Measurements from ENCODE around the gene ABR. TPM values are rescaled to one million over a fixed set of nuclear protein-coding genes. Genes with fewer than 3 reads are reported as not detected.

Gene ABR
- total RNA-seq, 1 donor from 2014 or later, result 76.6 TPM

DNA sequence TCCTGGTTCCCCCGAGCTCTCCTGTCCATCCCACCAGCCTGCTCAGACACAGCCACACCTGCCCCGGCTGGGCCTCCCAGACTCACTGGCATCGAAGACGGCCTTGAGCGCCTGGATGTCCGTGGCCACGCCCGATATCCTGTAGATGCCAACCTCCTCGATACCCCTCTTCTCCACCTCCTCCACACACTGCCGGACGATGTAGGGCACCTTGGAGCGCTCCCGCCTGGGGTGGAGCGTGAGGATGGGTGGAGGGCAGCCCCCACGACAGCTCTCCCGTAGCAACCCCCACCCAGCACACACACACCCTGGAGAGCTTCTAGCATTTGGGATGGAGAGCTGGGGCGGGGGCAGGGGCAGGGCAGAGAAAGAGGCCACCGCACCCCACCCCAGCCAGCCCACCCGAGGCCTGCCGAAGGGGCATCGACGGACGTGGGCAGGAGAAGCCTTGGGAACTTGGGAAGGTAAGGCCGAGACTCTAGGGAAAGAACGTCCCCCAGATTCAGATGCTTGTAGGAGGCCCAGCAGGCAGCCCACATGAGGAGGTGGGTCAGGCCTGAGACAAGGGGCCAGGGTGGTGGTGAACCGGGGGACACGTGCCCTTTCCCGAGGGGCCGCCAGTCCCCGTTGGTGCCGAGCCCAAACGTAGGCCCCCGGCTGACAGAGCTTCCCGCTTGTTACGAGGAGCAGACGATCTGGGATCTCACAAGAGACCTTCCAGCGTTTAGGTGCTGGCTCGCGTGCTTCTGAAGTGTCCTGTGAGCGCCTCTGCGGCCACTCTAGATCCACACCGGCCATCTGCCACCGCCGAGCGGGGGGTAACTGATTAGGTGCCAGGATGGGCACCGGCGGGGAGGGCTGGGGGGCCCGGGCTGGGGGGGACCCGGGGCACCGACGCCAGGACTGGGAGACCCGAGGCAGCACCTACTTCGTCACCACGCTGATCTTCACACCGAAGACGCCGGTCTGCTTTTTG lies 167.7 kb downstream of the ABR start:
- peaks cover 3% of the 10 kb centered on the region for H3K36me3 Mint-ChIP-seq (ENCODE audit: low read depth, unreplicated experiment)
- DNase-seq (ENCODE audit: low spot score), result no peak
- TF ChIP-seq, protein P1, sequence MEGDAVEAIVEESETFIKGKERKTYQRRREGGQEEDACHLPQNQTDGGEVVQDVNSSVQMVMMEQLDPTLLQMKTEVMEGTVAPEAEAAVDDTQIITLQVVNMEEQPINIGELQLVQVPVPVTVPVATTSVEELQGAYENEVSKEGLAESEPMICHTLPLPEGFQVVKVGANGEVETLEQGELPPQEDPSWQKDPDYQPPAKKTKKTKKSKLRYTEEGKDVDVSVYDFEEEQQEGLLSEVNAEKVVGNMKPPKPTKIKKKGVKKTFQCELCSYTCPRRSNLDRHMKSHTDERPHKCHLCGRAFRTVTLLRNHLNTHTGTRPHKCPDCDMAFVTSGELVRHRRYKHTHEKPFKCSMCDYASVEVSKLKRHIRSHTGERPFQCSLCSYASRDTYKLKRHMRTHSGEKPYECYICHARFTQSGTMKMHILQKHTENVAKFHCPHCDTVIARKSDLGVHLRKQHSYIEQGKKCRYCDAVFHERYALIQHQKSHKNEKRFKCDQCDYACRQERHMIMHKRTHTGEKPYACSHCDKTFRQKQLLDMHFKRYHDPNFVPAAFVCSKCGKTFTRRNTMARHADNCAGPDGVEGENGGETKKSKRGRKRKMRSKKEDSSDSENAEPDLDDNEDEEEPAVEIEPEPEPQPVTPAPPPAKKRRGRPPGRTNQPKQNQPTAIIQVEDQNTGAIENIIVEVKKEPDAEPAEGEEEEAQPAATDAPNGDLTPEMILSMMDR (IDR thresholded peaks at IDR 0.05; ENCODE audit: unreplicated experiment), result no peak

DNA sequence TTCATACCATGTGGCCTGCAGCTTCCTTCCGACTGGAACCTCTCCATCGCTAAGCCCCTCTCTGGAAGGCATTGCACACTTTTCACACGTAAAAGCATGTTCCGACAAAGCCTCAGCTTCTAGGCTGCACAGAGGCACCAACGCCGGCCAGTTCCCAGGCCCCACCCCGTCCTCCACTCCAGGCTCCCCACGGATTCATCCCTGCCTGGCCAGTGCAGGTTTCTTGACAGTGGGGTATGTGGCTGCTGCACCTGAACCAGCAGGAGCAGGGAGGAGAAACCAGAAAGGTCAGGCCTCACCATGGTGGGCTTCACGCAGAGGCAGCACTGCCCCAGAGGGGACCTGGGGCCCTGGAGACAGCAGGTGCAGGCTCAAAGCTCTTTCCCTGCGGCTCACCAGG lies 168.6 kb downstream of the ABR start:
- no peak for DNase-seq (ENCODE audit: low spot score)
- TF ChIP-seq, protein P1 (IDR thresholded peaks at IDR 0.05; ENCODE audit: unreplicated experiment), result no peak
- H3K27me3 Mint-ChIP-seq (ENCODE audit: unreplicated experiment), result peaks cover 3% of the 10 kb centered on the region
- no peak overlapping the region for H3K27ac Mint-ChIP-seq (ENCODE audit: unreplicated experiment)
- H3K4me3 Mint-ChIP-seq (ENCODE audit: unreplicated experiment), result no peak overlapping the region
- no peaks in the 10 kb centered on the region for H3K9me3 Mint-ChIP-seq (ENCODE audit: unreplicated experiment)
- H3K4me1 Mint-ChIP-seq (ENCODE audit: unreplicated experiment), result no peaks in the 10 kb centered on the region
- peaks cover 3% of the 10 kb centered on the region for H3K36me3 Mint-ChIP-seq (ENCODE audit: low read depth, unreplicated experiment)

More for the DNA sequence above, 167.7 kb downstream of the ABR start:
- Mint-ChIP-seq H3K9me3 (ENCODE audit: unreplicated experiment) (no peaks in the 10 kb centered on the region), H3K4me3 (ENCODE audit: unreplicated experiment) (no peak overlapping the region), H3K4me1 (ENCODE audit: unreplicated experiment) (no peaks in the 10 kb centered on the region), H3K27me3 (ENCODE audit: unreplicated experiment) (peaks cover 3% of the 10 kb centered on the region), H3K27ac (ENCODE audit: unreplicated experiment) (no peak overlapping the region)

DNA sequence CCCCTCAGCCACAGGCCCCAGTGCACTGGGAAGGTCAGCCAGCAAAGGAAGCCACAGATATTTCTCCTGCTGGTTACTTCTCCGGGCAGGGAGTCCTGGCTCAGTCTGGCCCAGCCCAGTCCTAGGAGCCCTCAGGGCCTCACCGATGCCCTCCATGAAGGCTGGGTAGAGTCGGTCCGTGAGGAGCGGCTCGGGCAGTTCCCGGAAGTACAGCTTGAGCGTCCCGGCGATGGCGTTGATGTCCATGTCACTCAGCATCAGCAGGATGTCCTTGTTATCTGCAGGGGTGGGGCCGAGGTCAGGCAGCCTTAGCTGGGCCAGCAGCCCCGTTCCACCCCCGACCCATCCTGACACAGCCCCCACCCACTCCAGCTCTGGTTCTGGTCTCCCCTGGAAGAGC lies 169.2 kb downstream of the ABR start:
- Mint-ChIP-seq H3K9me3 (ENCODE audit: unreplicated experiment) (no peaks in the 10 kb centered on the region), H3K4me1 (ENCODE audit: unreplicated experiment) (peaks cover 1% of the 10 kb centered on the region), H3K4me3 (ENCODE audit: unreplicated experiment) (no peak overlapping the region), H3K27ac (ENCODE audit: unreplicated experiment) (no peak overlapping the region), H3K36me3 (ENCODE audit: low read depth, unreplicated experiment) (peaks cover 6% of the 10 kb centered on the region), H3K27me3 (ENCODE audit: unreplicated experiment) (peaks cover under 1% of the 10 kb centered on the region)
- TF ChIP-seq, protein P1 (IDR thresholded peaks at IDR 0.05; ENCODE audit: unreplicated experiment), result no peak
- DNase-seq (ENCODE audit: low spot score), result no peak

DNA sequence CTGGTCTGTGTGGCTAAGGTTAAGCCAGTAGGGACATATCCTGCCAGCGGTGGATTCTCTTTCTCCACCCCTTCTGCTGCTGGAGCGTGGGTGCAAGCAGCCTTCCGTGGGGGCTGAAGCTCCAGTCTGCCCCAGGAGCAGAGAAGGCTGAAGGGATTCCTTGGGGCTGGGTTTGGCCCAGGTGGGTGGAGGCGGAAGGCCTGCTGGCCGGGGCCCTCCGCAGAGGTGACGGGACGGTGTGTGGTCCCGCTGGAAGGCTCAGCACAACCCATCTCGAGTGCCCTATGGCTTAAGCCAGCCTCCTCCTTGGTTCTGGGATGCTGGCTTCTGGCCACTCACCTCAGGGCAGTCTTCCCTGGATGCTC lies 169.7 kb downstream of the ABR start:
- Mint-ChIP-seq H3K9me3 (ENCODE audit: unreplicated experiment) (no peaks in the 10 kb centered on the region), H3K36me3 (ENCODE audit: low read depth, unreplicated experiment) (peaks cover 12% of the 10 kb centered on the region), H3K27ac (ENCODE audit: unreplicated experiment) (no peak overlapping the region), H3K4me3 (ENCODE audit: unreplicated experiment) (no peak overlapping the region), H3K27me3 (ENCODE audit: unreplicated experiment) (peaks cover 5% of the 10 kb centered on the region), H3K4me1 (ENCODE audit: unreplicated experiment) (peaks cover 6% of the 10 kb centered on the region)
- DNase-seq (ENCODE audit: low spot score), result no peak
- TF ChIP-seq, protein P1 (IDR thresholded peaks at IDR 0.05; ENCODE audit: unreplicated experiment), result no peak
